GM21619 (cell line): Measurements from ENCODE around the gene APH1B.
"Not testable (repeated sequence)": the region's sequence is repeated elsewhere in the genome, so short reads cannot be mapped to it uniquely, and the experiment has no call there.

Experiments used
- ATAC-seq: cut with Tn5 transposase; IDR thresholded peaks from one replicate; pipeline ENCODE4 v1.9.1; 2021; ENCODE audit not compliant: unreplicated experiment

APH1B gene

GRCh38 chr15:63329567-63330350, 52.4 kb downstream of the APH1B start:
- ATAC-seq, result no peak

DNA sequence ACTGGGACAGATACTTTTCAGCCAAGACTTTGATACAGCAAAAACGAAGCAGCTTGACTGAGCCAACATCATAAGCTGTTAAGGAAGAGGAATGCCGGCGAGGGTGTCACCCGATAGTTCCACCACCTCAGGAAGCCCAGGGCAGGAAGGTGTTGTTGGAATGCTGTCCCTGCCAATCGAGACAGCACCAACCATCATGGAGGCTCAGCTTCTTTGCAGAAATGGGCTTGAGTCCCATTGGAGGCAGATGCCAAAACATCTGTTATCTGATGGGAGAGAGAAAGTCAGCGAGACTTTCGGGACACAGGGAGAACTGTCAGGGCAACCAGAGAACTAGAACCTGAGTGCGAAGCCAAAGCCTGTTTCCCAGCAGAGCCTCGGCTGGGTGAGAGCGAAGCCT, 53.5 kb downstream of the APH1B start:
- ATAC-seq, result no peak

GRCh38 chr15:63331456-63331855, 54.1 kb downstream of the APH1B start:
- ATAC-seq, result no peak

- ATAC-seq, result no peak
Observed at GRCh38 chr15:63332367-63333124, 55.1 kb downstream of the APH1B start.

DNA sequence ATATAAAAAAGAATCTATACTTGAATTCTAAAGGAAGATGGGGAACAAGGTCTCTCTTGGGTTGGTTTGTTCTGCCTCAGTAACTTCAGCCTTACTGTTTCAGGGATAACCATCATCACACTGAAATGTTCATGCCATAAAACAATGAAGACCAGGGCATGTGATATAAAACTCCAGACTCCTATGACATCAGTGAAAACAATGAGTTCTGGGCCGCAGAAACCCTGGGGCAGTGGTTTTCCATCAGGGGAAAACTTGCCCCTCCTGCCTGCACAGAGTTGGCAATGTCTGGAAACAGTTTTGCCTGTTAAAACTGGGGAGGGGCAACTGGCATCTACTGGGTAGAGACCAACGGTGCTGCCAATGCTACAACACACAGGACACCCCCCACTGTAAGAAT, 57.4 kb downstream of the APH1B start:
- no peak for ATAC-seq

DNA sequence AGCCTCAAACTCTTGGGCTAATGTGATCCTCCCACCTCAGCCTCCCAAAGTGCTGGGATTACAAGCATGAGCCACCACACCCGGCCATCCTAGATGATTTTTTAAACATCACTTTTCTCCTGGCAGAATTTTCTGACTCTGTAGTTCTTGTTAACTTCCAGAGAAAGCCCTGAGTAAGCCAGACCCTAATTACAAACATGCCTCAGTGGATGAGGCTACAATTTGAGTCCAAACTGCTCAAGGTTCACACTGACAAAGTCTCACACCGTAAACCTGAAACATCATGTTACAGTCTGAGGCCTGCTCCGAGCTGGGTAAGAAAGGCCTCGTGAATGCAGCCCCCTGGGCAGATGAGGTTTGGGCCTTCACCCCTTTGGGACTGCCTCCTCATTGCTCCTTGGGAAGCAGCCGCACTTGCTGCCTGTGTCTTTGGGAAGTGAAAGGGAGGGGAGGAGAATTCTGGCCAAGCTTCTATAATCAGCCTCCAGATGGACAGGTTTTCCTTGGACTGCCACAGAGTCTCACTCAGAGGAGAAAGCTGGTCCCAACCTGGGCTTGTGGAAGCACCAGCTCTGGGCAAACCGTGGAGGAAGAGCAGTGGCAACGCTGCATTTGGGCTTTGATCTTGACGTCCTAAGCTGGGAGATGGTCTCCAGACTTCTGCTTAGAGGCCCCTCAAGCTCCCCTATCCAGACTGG, 58.3 kb downstream of the APH1B start:
- ATAC-seq, result no peak

- ATAC-seq, result no peak
Observed at GRCh38 chr15:63337046-63337445, 59.6 kb downstream of the APH1B start.

GRCh38 chr15:63338170-63338569, 60.8 kb downstream of the APH1B start:
- ATAC-seq, result no peak

DNA sequence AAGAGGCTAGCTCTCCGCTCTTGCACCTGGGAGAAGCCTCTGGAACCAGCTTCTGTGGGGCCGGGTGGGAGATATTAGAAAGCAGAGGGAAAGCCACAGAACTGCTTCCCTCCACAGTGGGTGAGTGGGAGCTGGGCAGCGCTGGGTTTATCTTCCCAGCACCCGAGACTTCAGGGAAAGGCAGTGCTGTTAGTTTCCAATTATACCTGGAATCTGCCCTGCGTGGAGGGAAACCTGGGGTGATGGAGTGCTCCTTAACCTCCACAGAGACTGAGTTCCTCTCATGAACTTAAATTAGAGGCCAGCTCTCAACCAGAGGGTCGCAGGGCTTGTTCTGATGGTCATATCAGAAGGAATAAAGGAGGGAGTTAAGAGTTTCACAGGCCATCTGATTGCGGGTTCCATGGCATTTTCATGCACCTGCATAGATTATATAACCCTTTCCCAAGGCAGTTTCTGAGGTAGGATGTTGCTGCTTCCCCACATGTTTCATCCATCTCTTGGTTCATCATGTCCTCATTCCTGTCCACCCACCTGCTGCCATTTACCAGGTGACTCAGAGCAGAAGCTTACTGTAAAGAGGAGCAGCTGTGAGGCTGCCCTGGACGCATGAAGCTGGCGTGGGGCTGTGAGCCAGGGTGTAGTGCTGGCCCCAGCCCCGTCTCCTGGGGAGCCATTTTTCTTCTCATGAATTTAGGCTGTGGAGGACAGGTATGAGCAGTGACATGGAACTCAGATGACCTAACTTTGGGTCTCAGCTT, 61.8 kb downstream of the APH1B start:
- ATAC-seq, result no peak

DNA sequence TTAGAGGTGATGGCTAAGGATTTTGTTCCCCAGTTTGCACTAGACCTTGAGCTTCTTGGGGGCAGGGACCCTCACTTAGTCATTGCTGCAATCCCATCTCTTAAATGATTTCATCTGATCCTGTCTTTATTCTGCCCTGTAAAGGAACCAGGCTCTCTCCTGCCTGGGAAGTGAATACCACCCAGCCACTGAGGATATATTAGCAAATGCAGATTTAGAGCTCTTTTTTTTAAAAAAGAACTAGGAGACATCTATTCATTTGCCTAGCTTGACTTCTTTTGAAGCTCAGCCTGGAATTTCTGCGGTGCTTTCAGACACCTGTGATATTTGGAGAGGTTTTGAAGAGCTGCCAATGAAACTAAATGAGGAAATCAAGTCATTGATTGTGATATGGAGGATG, 62.4 kb downstream of the APH1B start:
- no peak for ATAC-seq

DNA sequence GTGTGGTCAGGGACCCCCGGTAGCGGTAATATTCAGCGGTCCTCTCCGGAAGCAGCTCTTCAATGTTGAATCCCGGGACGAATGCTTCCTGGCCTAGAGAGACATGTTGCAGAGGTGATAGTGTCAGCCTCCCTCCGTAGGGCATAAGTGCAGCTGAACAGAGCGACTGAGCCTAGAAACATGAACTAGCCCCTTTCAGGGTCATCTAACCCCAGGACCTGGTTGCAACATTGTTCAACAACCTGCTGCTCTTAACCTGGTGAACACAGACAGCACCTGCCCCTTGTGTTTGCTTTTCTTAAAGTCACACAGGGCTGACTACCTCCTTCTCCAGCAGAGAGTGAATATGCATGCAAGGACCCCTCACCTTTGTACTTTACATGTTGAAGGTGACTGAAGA, 62.9 kb downstream of the APH1B start:
- ATAC-seq, result no peak

- no peak for ATAC-seq
Observed at GRCh38 chr15:63340878-63341277, 63.5 kb downstream of the APH1B start.

DNA sequence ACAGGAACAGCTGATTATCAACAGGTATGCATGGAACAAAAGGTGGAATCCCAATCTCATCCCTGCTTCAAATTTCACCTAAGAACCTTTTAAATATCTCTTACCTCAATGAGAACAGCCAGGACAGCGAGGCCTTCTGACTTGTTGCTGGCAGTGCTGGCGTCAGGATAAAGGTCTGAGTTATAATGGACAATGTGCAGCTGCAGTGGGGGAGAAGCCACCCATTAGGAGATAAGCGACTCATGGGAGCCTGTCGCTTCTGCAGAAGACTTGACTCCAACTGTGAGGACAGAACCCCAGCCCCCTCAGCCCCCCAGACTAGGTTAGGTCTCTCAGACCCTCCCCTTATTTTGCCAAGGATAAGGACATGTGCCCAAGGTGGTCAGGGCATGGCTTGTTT, 64.5 kb downstream of the APH1B start:
- ATAC-seq, result no peak

GRCh38 chr15:63342996-63343562, 65.7 kb downstream of the APH1B start:
- not testable (repeated sequence) for ATAC-seq

GRCh38 chr15:63344731-63345390, 67.5 kb downstream of the APH1B start:
- ATAC-seq, result no peak

- no peak for ATAC-seq
Observed at GRCh38 chr15:63345391-63345752, 68.0 kb downstream of the APH1B start.

DNA sequence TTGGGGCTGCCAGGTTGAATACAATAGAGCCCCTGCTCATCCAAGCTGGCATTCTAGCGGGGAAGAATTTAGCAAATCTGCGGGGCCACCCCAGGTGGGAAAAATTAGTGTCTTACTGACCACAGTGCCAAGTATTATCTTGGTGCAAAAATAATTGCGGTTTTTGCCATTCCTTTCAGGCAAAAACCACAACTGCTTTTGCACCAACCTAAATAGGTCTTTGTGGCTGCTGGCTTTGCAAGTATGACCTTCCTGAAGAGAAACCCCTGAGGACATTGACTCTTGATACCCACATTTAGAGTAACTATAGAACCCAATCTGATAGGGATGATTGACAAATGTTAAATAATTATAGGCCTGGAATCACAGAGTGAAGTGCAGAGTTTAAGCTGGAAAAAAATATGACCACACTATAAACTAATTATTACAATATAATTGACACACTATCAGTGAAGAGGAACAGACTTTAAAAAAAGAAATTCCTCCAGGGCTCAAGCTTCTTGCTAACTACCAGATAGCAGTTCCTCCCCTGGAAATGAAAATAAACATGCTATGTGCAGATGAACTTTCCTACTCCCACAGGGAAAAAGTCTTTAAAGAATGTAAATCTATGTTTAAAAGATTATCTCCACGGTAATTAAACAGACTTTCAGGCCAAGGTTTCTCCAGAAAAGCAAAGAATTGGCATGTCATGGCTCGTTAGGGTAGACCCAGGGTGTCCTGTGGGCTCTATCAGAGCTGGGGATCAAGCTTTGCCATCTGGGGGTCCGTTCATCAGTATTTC, 69.9 kb downstream of the APH1B start:
- no peak for ATAC-seq

- ATAC-seq, result no peak
Observed at GRCh38 chr15:63348392-63348791, 71.0 kb downstream of the APH1B start.

DNA sequence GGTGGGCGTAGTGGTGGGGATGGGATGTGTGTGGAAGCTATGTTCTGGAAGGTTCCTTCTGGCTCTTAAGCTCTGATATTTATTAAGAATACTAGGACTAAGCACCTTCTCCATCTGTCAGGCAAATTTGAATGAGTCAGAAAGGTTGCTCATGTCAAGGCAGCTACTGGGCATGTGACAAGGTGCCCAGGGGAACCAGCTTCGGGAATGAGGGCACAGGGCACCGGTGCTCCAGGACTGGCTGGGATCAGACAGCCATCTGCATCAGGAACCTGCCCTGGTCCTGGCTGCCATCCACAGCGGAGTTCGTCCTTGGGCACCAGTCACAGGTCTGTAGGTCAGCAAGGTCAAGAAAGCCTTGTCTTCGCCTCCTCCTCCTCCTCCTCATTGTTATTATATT, 71.8 kb downstream of the APH1B start:
- ATAC-seq, result no peak

- ATAC-seq, result no peak
Observed at GRCh38 chr15:63349621-63350020, 72.2 kb downstream of the APH1B start.
